ENCODE data around the gene TMEM18. TPM values are rescaled to one million over a fixed set of nuclear protein-coding genes. Genes with fewer than 3 reads are reported as not detected.

TMEM18 gene
- total and polyA plus RNA-seq, 2 experiments from 2014 or later: 15.0 to 41.9 TPM

GRCh38 chr2:647003-647560 lies 30.1 kb downstream of the TMEM18 start:
- H3K9me3 Mint-ChIP-seq: no peaks in the 10 kb centered on the region; the same call in 2 of the 3 replicates
- no peaks in the 10 kb centered on the region for H3K4me1 ChIP-seq (ENCODE audit: insufficient read depth)
- no peak overlapping the region for H3K4me3 Mint-ChIP-seq
- no peak overlapping the region for H3K4me3 ChIP-seq
- no peaks in the 10 kb centered on the region for H3K27me3 ChIP-seq (ENCODE audit: insufficient read depth)
- H3K79me2 ChIP-seq (replicated peaks; ENCODE audit: insufficient read depth): no peaks in the 10 kb centered on the region
- no peak for TF ChIP-seq STAT1 (IDR thresholded peaks at IDR 0.05; ENCODE audit: unreplicated experiment)
- no peak for TF ChIP-seq REST (IDR thresholded peaks at IDR 0.05; ENCODE audit: unreplicated experiment)
- no peak for TF ChIP-seq ETS1 (IDR thresholded peaks at IDR 0.05)
- no peak for TF ChIP-seq JUNB (IDR thresholded peaks at IDR 0.05; ENCODE audit: unreplicated experiment)
- no peak for TF ChIP-seq POLR2AphosphoS5 (IDR thresholded peaks at IDR 0.05; ENCODE audit: low read depth)
- TF ChIP-seq CTCF (conservative IDR thresholded peaks at IDR 0.05; ENCODE audit: low read depth in 2 of 2): no peak
- TF ChIP-seq ZNF462 (CRISPR knock-in tag; IDR thresholded peaks at IDR 0.05): no peak
- no peak for TF ChIP-seq EZH2phosphoT487 (IDR thresholded peaks at IDR 0.05; ENCODE audit: unreplicated experiment)
- no peak for TF ChIP-seq ZNF114 (CRISPR knock-in tag; IDR thresholded peaks at IDR 0.05)
- no peak for TF ChIP-seq ZNF331 (CRISPR knock-in tag; IDR thresholded peaks at IDR 0.05; ENCODE audit: low read depth)
- no peak for TF ChIP-seq CREB1 (CRISPR knock-in tag; IDR thresholded peaks at IDR 0.05; ENCODE audit: low read depth)
- TF ChIP-seq EZH2 (IDR thresholded peaks at IDR 0.05; ENCODE audit: low read depth, unreplicated experiment): no peak
- no peaks in the 10 kb centered on the region for H3K36me3 Mint-ChIP-seq (ENCODE audit: low read depth)
- H3K4me1 Mint-ChIP-seq: no peaks in the 10 kb centered on the region
- no peak for ATAC-seq
- H3K27me3 Mint-ChIP-seq (ENCODE audit: insufficient read depth, low read depth, poor library complexity): peaks cover 2% of the 10 kb centered on the region
- no peaks in the 10 kb centered on the region for H3K9me2 ChIP-seq (ENCODE audit: insufficient read depth)
- H3F3A ChIP-seq (replicated peaks; ENCODE audit: low read depth): no peaks in the 10 kb centered on the region
- H4K20me1 ChIP-seq (replicated peaks; ENCODE audit: insufficient read depth): no peaks in the 10 kb centered on the region
- H3K4me2 ChIP-seq: no peak overlapping the region
- H3K27ac ChIP-seq (ENCODE audit: low read depth): no peak overlapping the region
- H3K36me3 ChIP-seq (ENCODE audit: insufficient read depth): no peaks in the 10 kb centered on the region
- H3K27ac Mint-ChIP-seq: no peak overlapping the region
- H2AFZ ChIP-seq: no peak overlapping the region
- DNase-seq (ENCODE audit: low spot score): no peak
